Islet of Langerhans (tissue), 1 donor: ENCODE measurements around the gene IGFL2.

Source experiments
- FAIRE-seq: peaks from one replicate; lab custom pipeline; 2011; peaks lifted over from hg19 to GRCh38; lab: Jason Lieb, UNC

IGFL2 gene

GRCh38 chr19:46209051-46209450 is 61.0 kb downstream of the IGFL2 start:
- no peak for FAIRE-seq

GRCh38 chr19:46209472-46209871 is 61.4 kb downstream of the IGFL2 start:
- FAIRE-seq, result no peak

- no peak for FAIRE-seq
Observed at GRCh38 chr19:46210669-46211068, 62.6 kb downstream of the IGFL2 start.
